ENCODE measurements around the gene COL9A1.

DNA sequence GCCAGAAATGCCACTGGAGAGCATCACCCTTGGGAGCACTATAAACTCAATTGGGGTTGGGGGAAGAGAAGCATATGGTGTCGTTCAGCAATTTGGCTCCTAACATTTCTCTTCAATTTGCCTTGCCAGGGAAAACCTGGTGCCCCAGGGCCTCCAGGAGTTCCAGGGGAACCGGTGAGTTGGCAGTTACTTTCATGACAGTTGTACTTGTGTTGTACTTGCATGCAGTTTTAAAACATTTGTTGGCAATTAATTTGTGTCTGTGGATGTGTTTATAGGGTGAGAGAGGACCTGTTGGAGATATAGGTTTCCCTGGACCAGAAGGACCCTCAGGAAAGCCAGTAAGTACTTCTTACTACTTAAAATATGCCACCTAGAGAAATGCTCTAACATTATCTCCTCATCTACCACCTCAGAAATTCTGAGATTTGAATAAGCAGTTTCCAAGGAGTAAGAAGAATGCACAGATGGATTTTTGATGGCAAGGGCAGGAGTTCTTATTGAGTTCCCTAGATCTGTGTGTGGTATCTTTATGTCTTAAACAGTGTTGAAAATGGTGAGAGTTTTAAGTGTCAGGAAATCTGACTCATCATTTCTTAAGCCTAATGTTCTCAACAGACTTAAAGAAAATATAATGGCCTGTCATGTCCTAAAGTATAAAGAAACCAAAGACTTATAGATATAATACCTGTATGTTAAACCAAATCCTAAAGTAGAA is 122.5 kb downstream of the COL9A1 start:
- no peak for TF ChIP-seq SIN3A (IDR thresholded peaks at IDR 0.05; ENCODE audit: borderline replicate concordance, low read depth, low read length)
- TF ChIP-seq, protein P1, sequence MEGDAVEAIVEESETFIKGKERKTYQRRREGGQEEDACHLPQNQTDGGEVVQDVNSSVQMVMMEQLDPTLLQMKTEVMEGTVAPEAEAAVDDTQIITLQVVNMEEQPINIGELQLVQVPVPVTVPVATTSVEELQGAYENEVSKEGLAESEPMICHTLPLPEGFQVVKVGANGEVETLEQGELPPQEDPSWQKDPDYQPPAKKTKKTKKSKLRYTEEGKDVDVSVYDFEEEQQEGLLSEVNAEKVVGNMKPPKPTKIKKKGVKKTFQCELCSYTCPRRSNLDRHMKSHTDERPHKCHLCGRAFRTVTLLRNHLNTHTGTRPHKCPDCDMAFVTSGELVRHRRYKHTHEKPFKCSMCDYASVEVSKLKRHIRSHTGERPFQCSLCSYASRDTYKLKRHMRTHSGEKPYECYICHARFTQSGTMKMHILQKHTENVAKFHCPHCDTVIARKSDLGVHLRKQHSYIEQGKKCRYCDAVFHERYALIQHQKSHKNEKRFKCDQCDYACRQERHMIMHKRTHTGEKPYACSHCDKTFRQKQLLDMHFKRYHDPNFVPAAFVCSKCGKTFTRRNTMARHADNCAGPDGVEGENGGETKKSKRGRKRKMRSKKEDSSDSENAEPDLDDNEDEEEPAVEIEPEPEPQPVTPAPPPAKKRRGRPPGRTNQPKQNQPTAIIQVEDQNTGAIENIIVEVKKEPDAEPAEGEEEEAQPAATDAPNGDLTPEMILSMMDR (IDR thresholded peaks at IDR 0.05) = no peak
- no peak for TF ChIP-seq RAD21 (IDR thresholded peaks at IDR 0.05; ENCODE audit: low read length)
- no peak for TF ChIP-seq EZH2phosphoT487 (IDR thresholded peaks at IDR 0.05; ENCODE audit: borderline replicate concordance, low read depth)
- TF ChIP-seq, protein P2, sequence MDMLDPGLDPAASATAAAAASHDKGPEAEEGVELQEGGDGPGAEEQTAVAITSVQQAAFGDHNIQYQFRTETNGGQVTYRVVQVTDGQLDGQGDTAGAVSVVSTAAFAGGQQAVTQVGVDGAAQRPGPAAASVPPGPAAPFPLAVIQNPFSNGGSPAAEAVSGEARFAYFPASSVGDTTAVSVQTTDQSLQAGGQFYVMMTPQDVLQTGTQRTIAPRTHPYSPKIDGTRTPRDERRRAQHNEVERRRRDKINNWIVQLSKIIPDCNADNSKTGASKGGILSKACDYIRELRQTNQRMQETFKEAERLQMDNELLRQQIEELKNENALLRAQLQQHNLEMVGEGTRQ (IDR thresholded peaks at IDR 0.05; ENCODE audit: borderline replicate concordance, low read depth, low read length) = no peak
- TF ChIP-seq, protein P3, sequence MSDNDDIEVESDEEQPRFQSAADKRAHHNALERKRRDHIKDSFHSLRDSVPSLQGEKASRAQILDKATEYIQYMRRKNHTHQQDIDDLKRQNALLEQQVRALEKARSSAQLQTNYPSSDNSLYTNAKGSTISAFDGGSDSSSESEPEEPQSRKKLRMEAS (IDR thresholded peaks at IDR 0.05; ENCODE audit: low read depth) = no peak
- no peak for TF ChIP-seq POLR2AphosphoS5 (IDR thresholded peaks at IDR 0.05; ENCODE audit: low read depth, low read length)
- TF ChIP-seq NFIC (IDR thresholded peaks at IDR 0.05; ENCODE audit: borderline replicate concordance) = no peak
- TF ChIP-seq, protein P4, sequence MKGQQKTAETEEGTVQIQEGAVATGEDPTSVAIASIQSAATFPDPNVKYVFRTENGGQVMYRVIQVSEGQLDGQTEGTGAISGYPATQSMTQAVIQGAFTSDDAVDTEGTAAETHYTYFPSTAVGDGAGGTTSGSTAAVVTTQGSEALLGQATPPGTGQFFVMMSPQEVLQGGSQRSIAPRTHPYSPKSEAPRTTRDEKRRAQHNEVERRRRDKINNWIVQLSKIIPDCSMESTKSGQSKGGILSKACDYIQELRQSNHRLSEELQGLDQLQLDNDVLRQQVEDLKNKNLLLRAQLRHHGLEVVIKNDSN (IDR thresholded peaks at IDR 0.05; ENCODE audit: borderline replicate concordance, low read depth) = no peak
- TF ChIP-seq MEF2A (IDR thresholded peaks at IDR 0.05; ENCODE audit: borderline replicate concordance, low read depth) = no peak
- TF ChIP-seq MXI1 (IDR thresholded peaks at IDR 0.05; ENCODE audit: low read depth, low read length) = no peak
- no peak for TF ChIP-seq YY1 (IDR thresholded peaks at IDR 0.05; ENCODE audit: low read depth)
- no peak for TF ChIP-seq GABPA (IDR thresholded peaks at IDR 0.05; ENCODE audit: low read depth)
